Endothelial cell (in vitro differentiated cells): ENCODE data around the gene STK10. TPM values are rescaled to one million over a fixed set of nuclear protein-coding genes. Genes with fewer than 3 reads are reported as not detected.
"Not testable (repeated sequence)": the region's sequence is repeated elsewhere in the genome, so short reads cannot be mapped to it uniquely, and the experiment has no call there.

Source experiments
- DNase-seq: peaks from one replicate; pipeline ENCODE4 v3.0.0; 2021; ENCODE audit warnings: low spot score
- H3K27ac Mint-ChIP-seq: one replicate; pipeline ENCODE4 v1.8.0; 2021; ENCODE audit warnings: mixed read lengths, inconsistent platforms; ENCODE audit not compliant: unreplicated experiment
- H3K27me3 Mint-ChIP-seq: one replicate; pipeline ENCODE4 v1.8.0; 2021; ENCODE audit warnings: mild to moderate bottlenecking, moderate library complexity, mixed read lengths, inconsistent platforms; ENCODE audit not compliant: unreplicated experiment
- H3K36me3 Mint-ChIP-seq: one replicate; pipeline ENCODE4 v1.8.0; 2021; ENCODE audit warnings: mild to moderate bottlenecking, low read depth, mixed read lengths, inconsistent platforms; ENCODE audit not compliant: unreplicated experiment
- H3K4me1 Mint-ChIP-seq: one replicate; pipeline ENCODE4 v1.8.0; 2021; ENCODE audit warnings: mild to moderate bottlenecking, mixed read lengths, inconsistent platforms; ENCODE audit not compliant: unreplicated experiment
- H3K4me3 Mint-ChIP-seq: one replicate; pipeline ENCODE4 v1.8.0; 2021; ENCODE audit warnings: mild to moderate bottlenecking, mixed read lengths, inconsistent platforms; ENCODE audit not compliant: unreplicated experiment
- H3K9me3 Mint-ChIP-seq: one replicate; pipeline ENCODE4 v1.8.0; 2021; ENCODE audit warnings: mixed read lengths, inconsistent platforms; ENCODE audit not compliant: unreplicated experiment
- CTCF ChIP-seq: fragments of 200-600 bp; sonication (generic); IDR thresholded peaks from one replicate; pipeline ENCODE4 v1.5.0; 2021; ENCODE audit warnings: antibody characterized with exemption; ENCODE audit not compliant: unreplicated experiment
- total RNA-seq: library from RNA; stranded (reverse); fragmentation: NEBNext Ultra II Directional; extraction: Animal tissue kit (Norgen Biotek cat#: 25700); gene quantifications from one replicate; pipeline ENCODE4 v1.2.1, GENCODE V29; 2021; ENCODE audit not compliant: unreplicated experiment

The STK10 gene
- total RNA-seq, 1 donor from 2014 or later, result 69.3 TPM

- Mint-ChIP-seq H3K4me3 (no peak overlapping the region), H3K4me1 (no peaks in the 10 kb centered on the region), H3K27ac (no peak overlapping the region), H3K36me3 (peaks cover 26% of the 10 kb centered on the region), H3K9me3 (no peaks in the 10 kb centered on the region), H3K27me3 (peaks cover 1% of the 10 kb centered on the region)
- no peak for DNase-seq
- no peak for TF ChIP-seq CTCF
These were observed 25.1 kb upstream of the STK10 start for GRCh38 chr5:172213126-172213525.

- H3K27ac Mint-ChIP-seq, result no peak overlapping the region
- H3K27me3 Mint-ChIP-seq, result peaks cover 1% of the 10 kb centered on the region
- peaks cover 22% of the 10 kb centered on the region for H3K36me3 Mint-ChIP-seq
- H3K9me3 Mint-ChIP-seq, result no peaks in the 10 kb centered on the region
- TF ChIP-seq CTCF, result no peak
- no peaks in the 10 kb centered on the region for H3K4me1 Mint-ChIP-seq
- no peak for DNase-seq
- H3K4me3 Mint-ChIP-seq, result peak overlapping the region; percentile 56
These were observed 23.7 kb upstream of the STK10 start for GRCh38 chr5:172211676-172212075.

GRCh38 chr5:172209714-172210113, 21.7 kb upstream of the STK10 start:
- H3K4me3 Mint-ChIP-seq, result no peak overlapping the region
- H3K27ac Mint-ChIP-seq, result no peak overlapping the region
- no peaks in the 10 kb centered on the region for H3K9me3 Mint-ChIP-seq
- DNase-seq, result no peak
- peaks cover 18% of the 10 kb centered on the region for H3K36me3 Mint-ChIP-seq
- peaks cover 1% of the 10 kb centered on the region for H3K27me3 Mint-ChIP-seq
- no peaks in the 10 kb centered on the region for H3K4me1 Mint-ChIP-seq
- TF ChIP-seq CTCF, result no peak

- H3K27ac Mint-ChIP-seq, result no peak overlapping the region
- no peak overlapping the region for H3K4me3 Mint-ChIP-seq
- no peaks in the 10 kb centered on the region for H3K9me3 Mint-ChIP-seq
- peaks cover 3% of the 10 kb centered on the region for H3K27me3 Mint-ChIP-seq
- TF ChIP-seq CTCF, result no peak
- DNase-seq, result no peak
- H3K4me1 Mint-ChIP-seq, result no peaks in the 10 kb centered on the region
- peaks cover 18% of the 10 kb centered on the region for H3K36me3 Mint-ChIP-seq
These were observed 19.5 kb upstream of the STK10 start for GRCh38 chr5:172207511-172207910.

GRCh38 chr5:172205984-172206383, 18.0 kb upstream of the STK10 start:
- H3K27me3 Mint-ChIP-seq, H3K27ac Mint-ChIP-seq, DNase-seq, H3K9me3 Mint-ChIP-seq, H3K36me3 Mint-ChIP-seq, H3K4me1 Mint-ChIP-seq, H3K4me3 Mint-ChIP-seq: not testable (repeated sequence)

GRCh38 chr5:172200476-172200875, 12.5 kb upstream of the STK10 start:
- no peak for DNase-seq
- peaks cover 2% of the 10 kb centered on the region for H3K27me3 Mint-ChIP-seq
- H3K4me3 Mint-ChIP-seq, result no peak overlapping the region
- no peak overlapping the region for H3K27ac Mint-ChIP-seq
- H3K36me3 Mint-ChIP-seq, result no peaks in the 10 kb centered on the region
- no peaks in the 10 kb centered on the region for H3K9me3 Mint-ChIP-seq
- no peak for TF ChIP-seq CTCF
- no peaks in the 10 kb centered on the region for H3K4me1 Mint-ChIP-seq
